Naive thymus-derived CD8-positive, alpha-beta T cell (primary cell): ENCODE results near the gene LEUTX. TPM values are rescaled to one million over a fixed set of nuclear protein-coding genes. Genes with fewer than 3 reads are reported as not detected.
A peak's percentile ranks its signal among the peaks of the same experiment; 100 is the strongest.

Source experiments
- ATAC-seq, 2 donors: fragments of 150-1000 bp; cut with Tn5 transposase in 1 of 2; sonication (Bioruptor Pico), chemical (Tn5 transposase) in 1 of 2; 1 replicate in 1 of 2; 2 replicates in 1 of 2; pipeline ENCODE4 v1.10.0; 2021; ENCODE audit warnings: mild to moderate bottlenecking in 2 of 2, moderate library complexity in 2 of 2
- POLR2A ChIA-PET: fragments of 350-600 bp; sonication (Branson Sonifier 250); formaldehyde crosslinking; loops from one replicate; lab custom pipeline; 2021; ENCODE audit warnings: antibody characterized with exemption; lab: Charles Lee
- DNase-seq, 10 donors: peaks; one replicate each; pipeline versions ENCODE4 v3.0.0 to v3.0.0-alpha.2; 2020 to 2022
- H3K27ac Mint-ChIP-seq, 10 donors: one replicate each; pipeline ENCODE4 v1.8.0; 2020 to 2022; ENCODE audit warnings: mild to moderate bottlenecking in 10 of 10, mixed read lengths in 10 of 10, moderate library complexity in 4 of 10, inconsistent platforms in 1 of 10
- H3K27me3 Mint-ChIP-seq, 5 donors: one replicate each; pipeline ENCODE4 v1.8.0; 2021 to 2022; ENCODE audit warnings: mixed read lengths in 5 of 5
- H3K36me3 Mint-ChIP-seq, 3 donors: one replicate each; pipeline ENCODE4 v1.8.0; 2020 to 2022; ENCODE audit warnings: mixed read lengths in 3 of 3, mild to moderate bottlenecking in 2 of 3, inconsistent platforms in 1 of 3
- H3K4me1 Mint-ChIP-seq, 4 donors: one replicate each; pipeline ENCODE4 v1.8.0; 2021 to 2022; ENCODE audit warnings: mixed read lengths in 4 of 4
- H3K4me3 Mint-ChIP-seq, 10 donors: one replicate each; pipeline ENCODE4 v1.8.0; 2020 to 2022; ENCODE audit warnings: mild to moderate bottlenecking in 10 of 10, mixed read lengths in 10 of 10, moderate library complexity in 6 of 10, inconsistent platforms in 1 of 10
- H3K9me3 Mint-ChIP-seq, 9 donors: one replicate each; pipeline ENCODE4 v1.8.0; 2020 to 2022; ENCODE audit warnings: mixed read lengths in 9 of 9, mild to moderate bottlenecking in 3 of 9, inconsistent platforms in 1 of 9, moderate library complexity in 1 of 9
- polyA plus RNA-seq, 3 donors: library from polyadenylated mRNA; unstranded; fragments of 300-500 nt; fragmentation: Illumina TruSeq; gene quantifications; one replicate each; pipeline ENCODE4 v1.2.3, GENCODE V29; 2021
- total RNA-seq, 8 experiments: library from RNA in 2 of 8; stranded (reverse) in 2 of 8; gene quantifications; one replicate each; pipeline ENCODE4 v1.2.3 and lab custom pipeline; 2021 to 2026

Gene LEUTX
- total and polyA plus RNA-seq, 5 experiments from 2014 or later, result not detected

DNA sequence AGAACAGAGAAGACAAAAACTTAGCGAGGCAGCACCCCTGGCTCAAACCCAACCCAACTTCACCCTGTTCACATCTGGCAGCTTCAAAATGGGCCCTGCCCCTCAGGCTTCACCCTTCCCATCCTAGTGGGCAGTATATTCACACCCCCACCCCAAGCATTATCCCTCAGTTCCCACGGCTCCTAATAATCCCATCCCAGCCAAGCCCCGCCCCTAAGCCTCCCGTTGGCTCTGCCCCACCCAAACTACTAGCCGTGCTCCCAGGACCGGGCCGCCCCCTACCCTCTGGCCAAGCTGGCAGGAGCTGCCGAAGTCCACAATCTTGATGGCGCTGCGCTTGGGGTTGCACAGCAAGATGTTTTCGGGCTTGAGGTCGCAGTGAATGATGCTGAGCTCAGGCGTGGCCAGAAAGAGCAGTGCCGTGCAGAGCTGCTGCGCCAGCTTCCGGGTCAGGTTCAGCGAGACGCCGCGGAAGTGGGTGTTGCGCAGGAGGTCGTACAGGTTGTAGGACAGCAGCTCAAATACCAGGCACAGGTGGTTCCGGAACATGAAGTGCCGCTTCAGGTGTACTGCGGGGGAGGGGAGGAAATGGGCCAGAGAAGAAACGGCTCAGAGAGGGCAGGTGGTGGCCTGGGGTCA lies 49.5 kb downstream of the LEUTX start:
- POLR2A ChIA-PET, result no interaction called here
- DNase-seq (no peak), ATAC-seq (no peak)
- Mint-ChIP-seq H3K9me3 (no peaks in the 10 kb centered on the region), H3K27ac (peak overlapping the region in 6 of 10 donors; percentile 29 to 89 (median 69)), H3K36me3 (peaks cover 0 to 23% (median 9%) of the 10 kb centered on the region in 3 donors), H3K4me3 (peak overlapping the region in 4 of 10 donors; percentile 20 to 75 (median 32)), H3K4me1 (peaks cover 16 to 48% (median 24%) of the 10 kb centered on the region in 4 donors), H3K27me3 (no peaks in the 10 kb centered on the region)

DNA sequence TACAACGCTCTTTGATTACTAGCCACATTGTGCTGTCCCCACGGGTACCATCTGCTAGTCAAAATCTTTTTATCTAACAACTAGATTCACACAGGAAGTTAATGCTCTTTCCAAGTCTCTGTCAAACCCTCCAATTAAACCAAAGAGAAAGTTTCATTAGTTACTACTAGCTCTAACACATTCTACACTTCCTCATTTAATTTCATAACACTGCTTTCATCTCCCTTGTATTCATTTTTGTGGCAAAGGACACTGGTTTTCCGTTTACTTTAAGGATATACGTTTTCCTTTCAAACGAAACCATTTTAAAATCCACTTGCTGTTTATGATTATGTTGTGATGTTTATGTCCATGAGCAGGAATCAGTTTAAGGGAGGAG lies 50.0 kb downstream of the LEUTX start:
- Mint-ChIP-seq H3K4me3 (peak overlapping the region in 4 of 10 donors; percentile 20 to 75 (median 32)), H3K36me3 (peaks cover 0 to 23% (median 9%) of the 10 kb centered on the region in 3 donors), H3K27ac (peak overlapping the region in 3 of 10 donors; percentile 57 to 89 (median 81)), H3K9me3 (no peaks in the 10 kb centered on the region), H3K4me1 (peaks cover 16 to 48% (median 25%) of the 10 kb centered on the region in 4 donors), H3K27me3 (no peaks in the 10 kb centered on the region)
- POLR2A ChIA-PET, result interaction anchor here (0.6 kb wide), 1 partner anchor 8 kb away, joined by 4 read pairs; no protein-coding TSS in a partner anchor
- ATAC-seq (no peak), DNase-seq (no peak)

DNA sequence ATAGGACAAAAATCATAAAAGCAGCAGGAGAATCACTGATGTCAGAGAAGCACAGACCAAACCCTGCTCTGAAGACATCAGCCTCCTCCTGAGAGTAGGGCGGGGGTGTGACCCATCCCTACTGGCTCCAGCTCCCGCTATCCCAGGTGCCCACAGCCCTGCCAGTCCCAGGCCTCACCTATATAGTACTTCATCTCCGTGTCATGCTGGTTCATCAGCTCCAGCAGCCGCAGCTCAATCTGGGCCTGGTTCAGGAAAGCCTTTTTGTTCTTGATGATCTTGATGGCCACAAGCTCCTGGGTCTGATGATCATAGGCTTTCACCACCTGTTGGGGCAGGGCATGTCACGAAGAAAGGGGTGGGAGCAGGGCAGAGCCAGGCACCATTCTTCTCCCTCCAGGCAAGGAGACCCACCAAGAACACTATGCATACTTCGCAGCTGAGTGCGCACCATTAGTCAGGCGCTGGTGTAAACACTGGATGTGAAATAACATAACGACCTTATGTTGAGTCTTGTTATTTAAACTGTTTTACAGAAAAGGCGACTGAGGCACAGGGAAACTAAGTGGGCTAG lies 51.1 kb downstream of the LEUTX start:
- POLR2A ChIA-PET, result interaction anchor here (0.6 kb wide), 1 partner anchor 61 kb away, joined by 4 read pairs; no protein-coding TSS in a partner anchor
- peaks cover 0 to 26% (median 12%) of the 10 kb centered on the region in 3 donors for H3K36me3 Mint-ChIP-seq
- H3K4me3 Mint-ChIP-seq, result peak overlapping the region in 1 of 10 donors; percentile 45

DNA sequence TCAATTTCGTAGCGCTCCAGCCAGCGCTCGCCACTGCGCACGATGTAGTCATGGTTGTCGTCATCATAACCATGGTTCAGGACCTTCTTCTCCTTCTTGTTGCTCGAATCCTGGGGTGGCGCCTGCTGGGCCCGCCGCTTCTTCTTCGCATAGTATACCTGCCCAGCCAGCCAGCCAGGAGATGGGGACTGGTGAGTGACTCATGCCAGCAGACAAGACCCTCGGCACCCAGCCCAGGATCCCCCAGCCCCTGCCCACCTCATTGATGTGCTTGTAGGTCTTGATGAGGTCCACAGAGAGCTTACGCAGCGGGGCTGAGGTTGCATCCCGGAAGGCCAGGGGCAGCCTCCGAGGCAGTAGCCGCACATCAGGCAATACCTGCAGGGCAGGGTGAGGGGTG lies 51.8 kb downstream of the LEUTX start:
- Mint-ChIP-seq H3K36me3 (peaks cover 0 to 26% (median 12%) of the 10 kb centered on the region in 3 donors), H3K9me3 (no peaks in the 10 kb centered on the region), H3K27ac (peak overlapping the region in 2 of 10 donors; percentile 35 to 65), H3K27me3 (no peaks in the 10 kb centered on the region), H3K4me3 (peak overlapping the region in 1 of 10 donors; percentile 24), H3K4me1 (peaks cover 19 to 51% (median 32%) of the 10 kb centered on the region in 4 donors)
- ATAC-seq (no peak), DNase-seq (no peak)
- POLR2A ChIA-PET, result no interaction called here

More for the DNA sequence above, 51.1 kb downstream of the LEUTX start:
- no peak for ATAC-seq
- no peaks in the 10 kb centered on the region for H3K9me3 Mint-ChIP-seq
- no peaks in the 10 kb centered on the region for H3K27me3 Mint-ChIP-seq
- DNase-seq, result no peak
- peaks cover 19 to 55% (median 31%) of the 10 kb centered on the region in 4 donors for H3K4me1 Mint-ChIP-seq
- H3K27ac Mint-ChIP-seq, result peak overlapping the region in 2 of 10 donors; percentile 24

DNA sequence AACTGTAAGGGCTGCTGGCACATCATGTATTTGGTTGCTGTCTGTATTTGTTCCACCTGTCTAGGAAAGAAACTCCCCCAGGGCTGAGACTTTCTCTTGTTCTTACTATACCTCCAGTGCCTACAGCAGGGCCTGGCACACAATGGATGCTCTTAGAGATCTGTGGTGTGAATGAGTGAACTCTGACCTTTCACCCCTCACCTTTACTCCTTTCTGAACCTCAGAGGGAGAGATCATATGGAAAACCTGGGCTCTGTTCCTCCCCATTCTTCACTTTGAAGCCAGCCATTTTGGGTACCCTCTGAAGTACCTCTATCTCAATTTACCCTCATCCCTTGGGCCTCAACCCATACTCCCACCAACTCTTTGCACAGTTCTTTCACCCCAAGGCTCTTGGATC lies 52.2 kb downstream of the LEUTX start:
- Mint-ChIP-seq H3K27me3 (no peaks in the 10 kb centered on the region), H3K4me1 (peaks cover 19 to 51% (median 32%) of the 10 kb centered on the region in 4 donors), H3K4me3 (peak overlapping the region in 1 of 10 donors; percentile 43), H3K9me3 (no peaks in the 10 kb centered on the region), H3K27ac (peak overlapping the region in 4 of 10 donors; percentile 31 to 43 (median 34)), H3K36me3 (peaks cover 0 to 29% (median 12%) of the 10 kb centered on the region in 3 donors)
- POLR2A ChIA-PET, result no interaction called here
- no peak for ATAC-seq
- DNase-seq, result no peak

DNA sequence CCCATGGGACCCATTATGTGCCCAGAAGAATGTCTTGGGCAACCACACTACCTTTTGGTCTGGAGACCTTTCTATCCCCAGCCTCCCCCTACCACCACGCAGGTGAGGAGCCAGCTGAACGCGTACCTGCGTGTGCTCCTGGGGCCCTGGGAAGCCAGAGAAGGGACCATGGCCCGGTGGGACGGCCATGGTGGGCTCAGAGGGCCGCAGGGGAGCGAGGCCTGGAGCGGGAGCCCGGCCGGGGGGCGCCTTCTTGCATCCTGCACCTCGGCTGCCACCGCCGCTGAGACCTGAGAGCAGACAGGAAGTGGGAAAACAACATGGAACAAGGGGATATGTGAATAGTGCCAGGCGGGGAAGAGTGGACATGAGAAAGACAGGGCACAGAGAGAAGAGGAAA lies 53.0 kb downstream of the LEUTX start:
- no peak for ATAC-seq
- H3K4me3 Mint-ChIP-seq, result peak overlapping the region in 7 of 10 donors; percentile 68 to 89 (median 81)
- POLR2A ChIA-PET, result no interaction called here
- no peaks in the 10 kb centered on the region for H3K9me3 Mint-ChIP-seq
- peaks cover 19 to 47% (median 31%) of the 10 kb centered on the region in 4 donors for H3K4me1 Mint-ChIP-seq
- H3K27me3 Mint-ChIP-seq, result no peaks in the 10 kb centered on the region
- H3K27ac Mint-ChIP-seq, result peak overlapping the region in 8 of 10 donors; percentile 76 to 94 (median 88)
- peaks cover under 1 to 34% (median 14%) of the 10 kb centered on the region in 3 donors for H3K36me3 Mint-ChIP-seq
- no peak for DNase-seq

DNA sequence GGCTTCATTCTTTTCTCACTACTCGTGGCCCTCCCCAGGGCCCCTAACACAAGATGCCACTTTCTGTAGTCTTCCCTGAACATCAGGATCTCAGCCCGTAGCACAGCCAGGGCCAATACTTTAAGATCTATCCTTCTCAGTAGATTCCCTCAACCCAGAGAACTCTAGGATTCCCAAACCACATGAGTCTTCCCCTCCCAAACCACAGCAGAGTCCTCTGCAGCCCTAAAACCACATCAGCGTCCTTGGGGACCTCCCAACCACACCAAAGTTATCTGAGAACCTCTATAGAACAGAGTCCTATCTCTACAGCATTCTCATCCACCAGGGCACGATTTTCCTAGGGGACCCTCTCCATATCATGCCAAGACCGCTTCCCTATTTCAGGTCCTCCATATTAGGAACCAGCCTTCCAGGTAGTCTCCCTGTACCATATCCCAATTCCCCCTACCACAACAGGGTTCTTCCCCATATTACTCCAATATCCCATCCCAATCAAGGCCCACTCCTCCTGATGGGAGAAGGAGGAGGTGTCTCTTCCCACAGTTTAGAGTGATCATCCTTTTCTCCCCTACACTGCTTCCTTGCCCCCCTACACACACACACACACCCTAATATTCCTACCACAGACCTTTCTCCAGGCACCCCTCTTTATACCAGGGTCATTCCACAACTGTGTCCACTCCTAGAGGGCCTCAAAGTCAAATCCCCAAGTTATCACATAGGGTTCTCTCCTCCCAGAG lies 53.9 kb downstream of the LEUTX start:
- peak overlapping the region; percentile 76 to 94 (median 88) for H3K27ac Mint-ChIP-seq
- H3K36me3 Mint-ChIP-seq, result peaks cover 3 to 41% (median 16%) of the 10 kb centered on the region in 3 donors
- no peaks in the 10 kb centered on the region for H3K27me3 Mint-ChIP-seq
- peak overlapping the region; percentile 68 to 89 (median 80) for H3K4me3 Mint-ChIP-seq
- H3K4me1 Mint-ChIP-seq, result peaks cover 19 to 47% (median 30%) of the 10 kb centered on the region in 4 donors
- peak in 2 of 10 donors; percentile 45 to 56 for DNase-seq
- H3K9me3 Mint-ChIP-seq, result no peaks in the 10 kb centered on the region
- POLR2A ChIA-PET, result interaction anchor here (0.7 to 2.1 kb wide), 2 partner anchors 12 to 1523 kb away, joined by 3 to 53 read pairs; partner anchors contain the start of gene FBL
- no peak for ATAC-seq

DNA sequence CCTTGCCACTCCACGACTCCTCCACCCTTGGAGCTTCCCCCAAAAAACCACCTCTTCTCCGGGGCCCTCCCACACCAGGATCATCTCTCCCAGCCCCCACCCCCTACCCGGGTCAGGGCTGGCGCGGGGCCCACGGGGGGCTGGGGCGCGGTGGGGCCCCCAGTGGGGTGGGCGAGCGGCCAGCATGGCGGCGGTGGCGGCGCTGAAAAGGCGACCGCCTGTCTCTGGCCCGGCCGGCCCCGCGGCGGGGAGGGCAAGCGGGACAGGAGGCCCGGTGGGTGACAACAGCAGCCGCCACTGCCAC lies 54.5 kb downstream of the LEUTX start:
- no peak for ATAC-seq
- peaks cover 3 to 43% (median 18%) of the 10 kb centered on the region in 3 donors for H3K36me3 Mint-ChIP-seq
- no peaks in the 10 kb centered on the region for H3K27me3 Mint-ChIP-seq
- H3K4me1 Mint-ChIP-seq, result peaks cover 19 to 44% (median 30%) of the 10 kb centered on the region in 4 donors
- peak overlapping the region; percentile 68 to 89 (median 82) for H3K4me3 Mint-ChIP-seq
- POLR2A ChIA-PET, result interaction anchor here (0.7 to 2.1 kb wide), 10 partner anchors 9 to 1522 kb away, joined by 3 to 53 read pairs (median 4); partner anchors contain the start of genes FBL, PSMC4, RPS16 and ZNF546
- H3K9me3 Mint-ChIP-seq, result no peaks in the 10 kb centered on the region
- peak overlapping the region; percentile 76 to 95 (median 88) for H3K27ac Mint-ChIP-seq
- DNase-seq, result no peak

DNA sequence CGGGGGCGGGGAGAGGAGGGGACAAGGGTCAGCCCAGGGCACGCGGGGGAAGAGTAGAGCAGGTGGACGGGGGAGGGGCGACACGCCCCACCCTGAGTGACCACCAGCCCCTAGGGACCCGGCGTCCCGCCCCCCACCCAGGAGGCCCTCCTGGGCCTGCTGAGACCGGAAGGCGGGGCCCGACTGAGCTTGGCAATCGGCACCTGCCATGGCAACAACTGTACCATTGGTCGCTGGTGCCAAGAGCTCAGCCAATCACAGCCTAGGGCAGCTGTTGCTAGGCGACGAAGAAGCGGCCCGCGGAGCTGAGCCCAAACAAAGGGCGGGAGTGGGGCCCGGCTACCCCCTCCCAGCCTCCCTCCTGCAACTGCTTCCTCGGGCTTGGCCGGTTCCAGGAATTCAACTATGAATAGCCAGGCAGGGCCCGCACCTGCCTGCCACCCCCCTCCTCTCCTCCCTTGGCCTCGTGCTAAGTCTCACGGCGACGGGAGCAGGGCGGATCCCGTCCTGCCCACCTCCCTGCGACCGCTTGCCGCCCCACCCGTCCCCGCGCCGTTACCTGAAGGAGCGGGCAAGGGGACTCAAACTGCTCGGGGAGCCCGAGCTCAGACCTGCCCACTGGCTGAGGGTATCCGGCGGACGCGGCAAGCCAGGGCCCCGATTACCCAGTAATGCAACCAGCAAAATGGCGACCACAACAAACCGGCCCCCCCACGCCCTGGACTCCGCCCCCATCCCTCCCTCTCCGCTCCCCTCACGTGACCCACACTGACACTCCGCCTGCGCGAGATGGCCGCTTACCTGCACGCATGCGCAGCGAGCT lies 55.0 kb downstream of the LEUTX start, which contains the start of gene DYRK1B:
Gene DYRK1B (minus strand): TSS at position 699 of the 823 bp plus-strand sequence. CDS start 2,295 bp downstream, outside the sequence.
- DNase-seq (peak; percentile 95 to 99 (median 98)), ATAC-seq (peak; percentile 88 to 93)
- Mint-ChIP-seq H3K36me3 (peaks cover 3 to 47% (median 19%) of the 10 kb centered on the region in 3 donors), H3K9me3 (no peaks in the 10 kb centered on the region), H3K27me3 (no peaks in the 10 kb centered on the region), H3K27ac (peak within 1 kb of the TSS; percentile 86 to 99 (median 94)), H3K4me3 (peak within 1 kb of the TSS; percentile 68 to 89 (median 84)), H3K4me1 (peaks cover 19 to 39% (median 28%) of the 10 kb centered on the region in 4 donors)
- POLR2A ChIA-PET, result interaction anchor here (0.6 to 2.1 kb wide), 14 partner anchors 9 to 1727 kb away, joined by 3 to 53 read pairs (median 4); partner anchors contain the start of genes EIF3K, FBL, PSMC4 and RPS16

DNA sequence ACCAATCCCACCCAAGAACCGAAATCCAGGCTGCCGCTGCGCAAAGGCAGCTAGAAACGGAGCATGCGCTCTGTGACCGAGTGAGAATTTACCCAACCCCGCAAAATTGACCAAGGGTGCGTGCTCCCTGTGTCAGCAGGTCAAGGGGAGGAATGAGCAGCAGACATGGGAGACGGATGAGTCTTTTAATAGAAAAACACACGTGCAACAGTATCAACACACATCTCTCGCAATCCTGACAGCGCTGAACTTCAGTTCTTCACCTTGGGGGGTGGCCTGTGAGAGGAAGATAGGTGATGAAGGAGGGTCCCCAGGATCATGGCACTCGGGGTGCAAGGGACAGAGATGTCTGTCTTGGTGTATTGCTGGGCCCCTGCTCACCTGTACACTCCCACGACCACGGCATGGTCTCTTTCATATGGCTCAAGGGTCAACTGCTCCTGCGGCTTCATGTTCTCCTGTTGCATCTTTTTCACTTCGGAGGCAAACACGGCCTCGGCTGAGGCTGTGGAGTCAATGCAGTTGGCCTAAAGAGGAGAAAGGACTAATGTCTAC lies 55.7 kb downstream of the LEUTX start:
- no peak for ATAC-seq
- H3K27ac Mint-ChIP-seq, result peak overlapping the region; percentile 86 to 99 (median 93)
- POLR2A ChIA-PET, result interaction anchor here (0.6 to 2.1 kb wide), 8 partner anchors 10 to 1215 kb away, joined by 4 to 53 read pairs (median 6); partner anchors contain the start of genes EIF3K, FBL, PSMC4 and RPS16
- no peaks in the 10 kb centered on the region for H3K27me3 Mint-ChIP-seq
- H3K36me3 Mint-ChIP-seq, result peaks cover 3 to 48% (median 18%) of the 10 kb centered on the region in 3 donors
- peak overlapping the region; percentile 68 to 87 (median 80) for H3K4me3 Mint-ChIP-seq
- no peak for DNase-seq
- no peaks in the 10 kb centered on the region for H3K9me3 Mint-ChIP-seq
- H3K4me1 Mint-ChIP-seq, result peaks cover 18 to 34% (median 27%) of the 10 kb centered on the region in 4 donors
